ENCODE results near the gene CRACDL. TPM values are rescaled to one million over a fixed set of nuclear protein-coding genes. Genes with fewer than 3 reads are reported as not detected.
A peak's percentile ranks its signal among the peaks of the same experiment; 100 is the strongest.

CRACDL gene
- total RNA-seq, 1 donor from 2014 or later, result 3.0 TPM

GRCh38 chr2:98771264-98771663, 164.8 kb downstream of the CRACDL start:
- H3K27ac ChIP-seq (replicated peaks), result peak overlapping the region; percentile 65
- H3K9me3 ChIP-seq (replicated peaks), result no peaks in the 10 kb centered on the region
- TF ChIP-seq CTCF (IDR thresholded peaks at IDR 0.05; ENCODE audit: borderline replicate concordance), result no peak
- peaks cover 21% of the 10 kb centered on the region for H3K4me1 ChIP-seq
- no peak overlapping the region for H3K4me3 ChIP-seq
- no peak for DNase-seq
- intact Hi-C loops (cut with micrococcal nuclease), result no loop called here
- no peaks in the 10 kb centered on the region for H3K36me3 ChIP-seq
- peaks cover 22% of the 10 kb centered on the region for H3K27me3 ChIP-seq (ENCODE audit: low read depth)

- no peaks in the 10 kb centered on the region for H3K9me3 ChIP-seq (replicated peaks)
- no peak overlapping the region for H3K4me3 ChIP-seq
- TF ChIP-seq CTCF (IDR thresholded peaks at IDR 0.05; ENCODE audit: borderline replicate concordance), result no peak
- no peak for DNase-seq
- peaks cover 17% of the 10 kb centered on the region for H3K27me3 ChIP-seq (ENCODE audit: low read depth)
- H3K27ac ChIP-seq (replicated peaks), result no peak overlapping the region
- intact Hi-C loops (cut with micrococcal nuclease), result no loop called here
- peaks cover 21% of the 10 kb centered on the region for H3K4me1 ChIP-seq
- H3K36me3 ChIP-seq, result no peaks in the 10 kb centered on the region
These were observed 166.2 kb downstream of the CRACDL start for GRCh38 chr2:98769784-98770183.

GRCh38 chr2:98769114-98769476, 166.9 kb downstream of the CRACDL start:
- intact Hi-C loops (cut with micrococcal nuclease), result no loop called here
- no peaks in the 10 kb centered on the region for H3K36me3 ChIP-seq
- no peak for DNase-seq
- H3K27me3 ChIP-seq (ENCODE audit: low read depth), result peaks cover 16% of the 10 kb centered on the region
- H3K27ac ChIP-seq (replicated peaks), result no peak overlapping the region
- no peak for TF ChIP-seq CTCF (IDR thresholded peaks at IDR 0.05; ENCODE audit: borderline replicate concordance)
- peaks cover 21% of the 10 kb centered on the region for H3K4me1 ChIP-seq
- no peak overlapping the region for H3K4me3 ChIP-seq
- no peaks in the 10 kb centered on the region for H3K9me3 ChIP-seq (replicated peaks)

- no peak for TF ChIP-seq CTCF (IDR thresholded peaks at IDR 0.05; ENCODE audit: borderline replicate concordance)
- no peak for DNase-seq
- Histone ChIP-seq H3K4me3 (no peak overlapping the region), H3K27me3 (ENCODE audit: low read depth) (peaks cover 15% of the 10 kb centered on the region), H3K27ac (replicated peaks) (no peak overlapping the region), H3K9me3 (replicated peaks) (no peaks in the 10 kb centered on the region), H3K4me1 (peaks cover 21% of the 10 kb centered on the region), H3K36me3 (no peaks in the 10 kb centered on the region)
- intact Hi-C loops (cut with micrococcal nuclease), result no loop called here
These were observed 167.5 kb downstream of the CRACDL start for GRCh38 chr2:98768384-98769113.

- peaks cover 19% of the 10 kb centered on the region for H3K4me1 ChIP-seq
- DNase-seq, result no peak
- intact Hi-C loops (cut with micrococcal nuclease), result no loop called here
- no peaks in the 10 kb centered on the region for H3K9me3 ChIP-seq (replicated peaks)
- H3K36me3 ChIP-seq, result no peaks in the 10 kb centered on the region
- no peak overlapping the region for H3K4me3 ChIP-seq
- H3K27ac ChIP-seq (replicated peaks), result no peak overlapping the region
- no peak for TF ChIP-seq CTCF (IDR thresholded peaks at IDR 0.05; ENCODE audit: borderline replicate concordance)
- no peaks in the 10 kb centered on the region for H3K27me3 ChIP-seq (ENCODE audit: low read depth)
These were observed 171.5 kb downstream of the CRACDL start for GRCh38 chr2:98764499-98764898.
